T-helper 17 cell (primary cell): ENCODE data around the gene COL4A1. TPM values are rescaled to one million over a fixed set of nuclear protein-coding genes. Genes with fewer than 3 reads are reported as not detected.

ENCODE experiments used
- ATAC-seq: fragments of 150-1000 bp; cut with Tn5 transposase; 2 replicates; pipeline ENCODE4 v1.10.0; 2021; ENCODE audit warnings: mild to moderate bottlenecking, moderate library complexity
- DNase-seq, 3 donors: peaks; one replicate each; pipeline versions ENCODE4 v3.0.0 to v3.0.0-alpha.2; 2020 to 2021
- H3K9me3 ChIP-seq: one replicate; pipeline ENCODE4 v1.7.0; 2013; ENCODE audit warnings: low read length, mild to moderate bottlenecking; ENCODE audit not compliant: control insufficient read depth, poor library complexity, severe bottlenecking
- H3K27ac Mint-ChIP-seq: one replicate; pipeline ENCODE4 v1.8.0; 2022; ENCODE audit warnings: mild to moderate bottlenecking, moderate library complexity, mixed read lengths
- H3K27me3 Mint-ChIP-seq: one replicate; pipeline ENCODE4 v1.8.0; 2022; ENCODE audit warnings: mixed read lengths
- H3K36me3 Mint-ChIP-seq: one replicate; pipeline ENCODE4 v1.8.0; 2022; ENCODE audit warnings: low read depth, mixed read lengths
- H3K4me1 Mint-ChIP-seq: one replicate; pipeline ENCODE4 v1.8.0; 2022; ENCODE audit warnings: mild to moderate bottlenecking, mixed read lengths
- H3K4me3 Mint-ChIP-seq: one replicate; pipeline ENCODE4 v1.8.0; 2022; ENCODE audit warnings: mild to moderate bottlenecking, moderate library complexity, mixed read lengths
- total RNA-seq, 4 donors: library from RNA in 2 of 4; stranded (reverse) in 2 of 4; gene quantifications; one replicate each; pipeline ENCODE4 v1.2.3 and lab custom pipeline; 2022 to 2026

Gene COL4A1
- total RNA-seq, 2 donors from 2014 or later: 0.37 TPM; not detected in 1

DNA sequence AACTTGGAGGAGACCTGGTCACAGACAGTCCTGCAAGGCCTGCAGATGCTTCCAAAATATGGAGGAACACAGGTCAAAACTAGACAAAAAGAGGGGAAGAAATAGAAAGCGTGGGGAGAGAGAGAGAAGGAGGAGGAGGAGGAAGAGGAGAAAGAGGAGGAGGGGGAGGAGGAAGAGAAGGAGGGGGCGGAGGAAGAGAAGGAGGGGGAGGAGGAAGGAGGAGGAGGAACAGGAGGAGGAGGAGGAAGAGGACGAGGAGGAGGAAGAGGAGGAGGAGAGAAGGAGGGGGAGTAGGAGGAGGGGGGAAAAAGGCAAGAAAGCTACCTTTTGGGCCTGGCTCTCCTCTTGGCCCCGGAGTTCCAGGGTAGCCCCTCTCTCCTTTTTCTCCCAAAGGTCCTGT lies 105.8 kb downstream of the COL4A1 start:
- no peaks in the 10 kb centered on the region for H3K9me3 ChIP-seq
- DNase-seq (no peak), ATAC-seq (no peak)
- Mint-ChIP-seq H3K36me3 (no peaks in the 10 kb centered on the region), H3K27ac (no peak overlapping the region), H3K27me3 (peaks cover 34% of the 10 kb centered on the region), H3K4me3 (no peak overlapping the region), H3K4me1 (peaks cover 2% of the 10 kb centered on the region)

DNA sequence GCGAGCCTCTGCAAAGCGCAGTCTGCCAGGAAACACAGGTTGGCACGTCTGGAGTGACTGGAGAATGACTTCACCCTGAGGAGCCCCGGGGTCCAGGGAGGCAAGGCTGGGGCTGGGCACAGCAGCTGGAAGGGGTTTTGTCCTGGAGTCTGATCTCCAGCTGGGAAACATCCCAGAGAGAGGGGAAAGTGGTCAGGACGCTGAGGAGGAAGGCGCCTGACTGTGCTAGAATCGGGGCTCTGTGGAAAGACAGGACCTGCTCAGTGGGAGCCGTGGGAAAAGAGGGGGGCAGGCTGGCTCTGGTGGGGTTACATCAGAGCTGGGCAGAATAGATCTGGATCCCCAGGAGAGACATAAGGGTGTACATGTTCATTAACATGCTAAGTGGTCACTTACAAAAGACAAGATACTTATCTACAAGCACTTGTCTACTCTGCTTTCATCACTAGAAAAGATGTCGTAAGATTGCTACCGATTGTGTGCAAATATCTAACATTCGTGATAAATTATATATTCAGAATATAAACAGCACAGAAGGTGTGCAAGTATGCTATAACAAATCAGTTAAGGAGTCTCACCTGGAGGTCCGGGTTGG lies 106.6 kb downstream of the COL4A1 start:
- no peak for ATAC-seq
- no peaks in the 10 kb centered on the region for H3K36me3 Mint-ChIP-seq
- DNase-seq: no peak
- no peaks in the 10 kb centered on the region for H3K9me3 ChIP-seq
- no peak overlapping the region for H3K4me3 Mint-ChIP-seq
- H3K4me1 Mint-ChIP-seq: peaks cover 2% of the 10 kb centered on the region
- H3K27ac Mint-ChIP-seq: no peak overlapping the region
- peaks cover 41% of the 10 kb centered on the region for H3K27me3 Mint-ChIP-seq

- DNase-seq (no peak), ATAC-seq (no peak)
- no peaks in the 10 kb centered on the region for H3K36me3 Mint-ChIP-seq
- H3K27me3 Mint-ChIP-seq: peaks cover 52% of the 10 kb centered on the region
- H3K4me1 Mint-ChIP-seq: peaks cover 2% of the 10 kb centered on the region
- no peak overlapping the region for H3K27ac Mint-ChIP-seq
- H3K4me3 Mint-ChIP-seq: no peak overlapping the region
- no peaks in the 10 kb centered on the region for H3K9me3 ChIP-seq
These were observed 107.7 kb downstream of the COL4A1 start for GRCh38 chr13:110199046-110199831.

GRCh38 chr13:110197471-110197870 lies 109.5 kb downstream of the COL4A1 start:
- H3K4me3 Mint-ChIP-seq: no peak overlapping the region
- DNase-seq (no peak), ATAC-seq (no peak)
- peaks cover 2% of the 10 kb centered on the region for H3K4me1 Mint-ChIP-seq
- no peaks in the 10 kb centered on the region for H3K36me3 Mint-ChIP-seq
- peaks cover 69% of the 10 kb centered on the region for H3K27me3 Mint-ChIP-seq
- no peak overlapping the region for H3K27ac Mint-ChIP-seq
- H3K9me3 ChIP-seq: no peaks in the 10 kb centered on the region

DNA sequence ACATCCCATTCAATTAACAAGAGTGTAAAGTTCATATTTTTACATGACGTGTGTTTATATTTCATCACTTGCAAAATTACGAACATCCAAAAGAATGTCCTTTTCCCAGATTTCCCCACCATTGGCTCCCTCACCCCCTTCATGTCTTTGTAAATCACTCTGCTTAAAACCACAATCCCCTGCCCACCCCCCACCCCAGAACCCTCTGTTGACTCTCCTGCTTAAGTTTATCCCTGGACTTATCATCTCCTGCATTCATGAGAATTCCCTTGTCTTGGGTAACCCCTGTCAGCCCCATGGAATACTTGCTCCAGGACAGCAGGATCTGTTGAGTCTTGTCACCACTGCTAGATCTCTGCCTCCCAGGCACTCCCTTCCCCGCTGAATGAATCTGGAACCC lies 109.9 kb downstream of the COL4A1 start:
- ATAC-seq (no peak), DNase-seq (no peak)
- H3K27ac Mint-ChIP-seq: no peak overlapping the region
- H3K9me3 ChIP-seq: no peaks in the 10 kb centered on the region
- peaks cover 2% of the 10 kb centered on the region for H3K4me1 Mint-ChIP-seq
- H3K27me3 Mint-ChIP-seq: peaks cover 71% of the 10 kb centered on the region
- H3K4me3 Mint-ChIP-seq: no peak overlapping the region
- H3K36me3 Mint-ChIP-seq: no peaks in the 10 kb centered on the region

GRCh38 chr13:110195547-110196485 lies 111.1 kb downstream of the COL4A1 start:
- no peaks in the 10 kb centered on the region for H3K36me3 Mint-ChIP-seq
- H3K27me3 Mint-ChIP-seq: peaks cover 75% of the 10 kb centered on the region
- ATAC-seq (no peak), DNase-seq (no peak)
- peaks cover 2% of the 10 kb centered on the region for H3K4me1 Mint-ChIP-seq
- no peak overlapping the region for H3K4me3 Mint-ChIP-seq
- no peaks in the 10 kb centered on the region for H3K9me3 ChIP-seq
- no peak overlapping the region for H3K27ac Mint-ChIP-seq

GRCh38 chr13:110194451-110194850 lies 112.5 kb downstream of the COL4A1 start:
- no peaks in the 10 kb centered on the region for H3K36me3 Mint-ChIP-seq
- no peak overlapping the region for H3K27ac Mint-ChIP-seq
- no peak for ATAC-seq
- no peak overlapping the region for H3K4me3 Mint-ChIP-seq
- peaks cover 2% of the 10 kb centered on the region for H3K4me1 Mint-ChIP-seq
- H3K9me3 ChIP-seq: no peaks in the 10 kb centered on the region
- DNase-seq: no peak
- H3K27me3 Mint-ChIP-seq: peaks cover 74% of the 10 kb centered on the region

- H3K4me3 Mint-ChIP-seq: no peak overlapping the region
- DNase-seq (no peak), ATAC-seq (no peak)
- peaks cover 68% of the 10 kb centered on the region for H3K27me3 Mint-ChIP-seq
- H3K9me3 ChIP-seq: no peaks in the 10 kb centered on the region
- peaks cover 2% of the 10 kb centered on the region for H3K4me1 Mint-ChIP-seq
- no peaks in the 10 kb centered on the region for H3K36me3 Mint-ChIP-seq
- H3K27ac Mint-ChIP-seq: no peak overlapping the region
These were observed 113.5 kb downstream of the COL4A1 start for GRCh38 chr13:110193491-110193890.

- ATAC-seq (no peak), DNase-seq (no peak)
- Mint-ChIP-seq H3K27ac (no peak overlapping the region), H3K36me3 (no peaks in the 10 kb centered on the region), H3K27me3 (peaks cover 72% of the 10 kb centered on the region), H3K4me3 (no peak overlapping the region), H3K4me1 (peaks cover 2% of the 10 kb centered on the region)
- H3K9me3 ChIP-seq: no peaks in the 10 kb centered on the region
These were observed 114.5 kb downstream of the COL4A1 start for GRCh38 chr13:110192472-110192871.

- H3K4me1 Mint-ChIP-seq: no peaks in the 10 kb centered on the region
These were observed 119.3 kb downstream of the COL4A1 start for GRCh38 chr13:110187641-110188161.

GRCh38 chr13:110186231-110186855 lies 120.6 kb downstream of the COL4A1 start:
- no peak overlapping the region for H3K27ac Mint-ChIP-seq
- H3K9me3 ChIP-seq: no peaks in the 10 kb centered on the region
- H3K36me3 Mint-ChIP-seq: no peaks in the 10 kb centered on the region
- H3K27me3 Mint-ChIP-seq: peaks cover 32% of the 10 kb centered on the region
- H3K4me3 Mint-ChIP-seq: no peak overlapping the region
- no peak for ATAC-seq
- no peaks in the 10 kb centered on the region for H3K4me1 Mint-ChIP-seq
- no peak for DNase-seq

More at GRCh38 chr13:110187641-110188161, 119.3 kb downstream of the COL4A1 start:
- no peaks in the 10 kb centered on the region for H3K9me3 ChIP-seq
- Mint-ChIP-seq H3K27me3 (peaks cover 39% of the 10 kb centered on the region), H3K4me3 (no peak overlapping the region), H3K36me3 (no peaks in the 10 kb centered on the region), H3K27ac (no peak overlapping the region)
- ATAC-seq (no peak), DNase-seq (no peak)

- ATAC-seq: no peak
- H3K4me3 Mint-ChIP-seq: no peak overlapping the region
- no peak for DNase-seq
- H3K27me3 Mint-ChIP-seq: peaks cover 32% of the 10 kb centered on the region
- no peaks in the 10 kb centered on the region for H3K9me3 ChIP-seq
- no peaks in the 10 kb centered on the region for H3K36me3 Mint-ChIP-seq
- no peaks in the 10 kb centered on the region for H3K4me1 Mint-ChIP-seq
- no peak overlapping the region for H3K27ac Mint-ChIP-seq
These were observed 121.3 kb downstream of the COL4A1 start for GRCh38 chr13:110185696-110186095.
